ENCODE data around the gene PARP3. TPM values are rescaled to one million over a fixed set of nuclear protein-coding genes. Genes with fewer than 3 reads are reported as not detected.

PARP3 gene
- total and polyA plus RNA-seq, 9 of the 15 experiments (the other 6 are each of a cell fraction or from before 2014, with no cell fraction given), result 0.46 to 6.6 (median 4.5) TPM

DNA sequence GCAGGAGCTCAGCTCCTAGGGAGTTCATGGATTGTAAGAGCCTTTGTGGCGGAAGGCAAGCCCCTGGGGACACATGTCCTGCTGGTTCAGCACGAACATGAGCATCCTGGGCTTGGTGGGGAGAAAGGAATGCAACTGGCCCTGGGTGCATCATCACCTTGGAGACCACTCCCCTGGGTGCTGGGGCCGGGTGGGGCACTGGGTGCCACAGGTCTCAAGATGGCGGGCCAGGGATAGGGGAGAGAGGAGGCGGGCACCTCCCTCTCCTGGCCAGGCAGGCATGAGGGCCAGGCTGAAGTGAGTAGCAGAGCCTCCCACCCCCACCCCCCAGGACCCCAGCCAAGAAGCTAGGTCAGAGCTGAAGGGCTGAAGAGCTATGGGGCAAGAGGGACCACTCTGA, 24.3 kb downstream of the PARP3 start:
- Histone ChIP-seq H3K9me3 (replicated peaks; ENCODE audit: control insufficient read depth, insufficient read depth, low read depth, low read length) (no peaks in the 10 kb centered on the region), H3K4me2 (ENCODE audit: insufficient read depth, low read length) (no peak overlapping the region), H3K4me1 (replicated peaks in 1 of 2; ENCODE audit: control insufficient read depth in 2 of 2, insufficient read depth in 2 of 2, low read length in 2 of 2) (peaks cover 2 to 53% of the 10 kb centered on the region in 2 experiments; a peak in 4 of 5 replicates), H3K79me2 (ENCODE audit: control insufficient read depth, insufficient read depth, low read length) (peaks cover 9% of the 10 kb centered on the region; the same call in 2 of the 3 replicates), H2AFZ (ENCODE audit: low read depth, low read length) (no peak overlapping the region), H3K36me3 (ENCODE audit: control insufficient read depth, insufficient read depth, low read length) (peaks cover 31% of the 10 kb centered on the region; the same call in 1 of the 3 replicates), H3K27ac (ENCODE audit: extremely low read depth, low read depth, low read length) (no peak overlapping the region), H4K20me1 (replicated peaks; ENCODE audit: control insufficient read depth, insufficient read depth, low read length) (0 out of 2 replicates have a peak, but pooled peaks cover 10% of the 10 kb centered on the region), H3K9me1 (ENCODE audit: control insufficient read depth, insufficient read depth, low read length) (peaks cover 3% of the 10 kb centered on the region), H3K9ac (ENCODE audit: insufficient read depth in 1 of 2, low read depth in 2 of 2, low read length in 2 of 2) (peak overlapping the region in 1 of 2 experiments; percentile 90; a peak in 1 of 4 replicates), H3K4me3 (no peak overlapping the region), H3K27me3 (ENCODE audit: control insufficient read depth in 2 of 2, insufficient read depth in 2 of 2, low read length in 2 of 2) (peaks cover 0 to 17% of the 10 kb centered on the region in 2 experiments; a peak in 2 of 5 replicates)
- in situ Hi-C loops (cut with MboI), result no loop called here
- FAIRE-seq, result no peak
- ATAC-seq, result no peak
- 79% methylated on average over 2 of the region's 5 CpGs for WGBS (ENCODE audit: insufficient coverage, low coverage, missing lambda C conversion rate)
- no peak for TF ChIP-seq KDM4B (IDR thresholded peaks at IDR 0.05; ENCODE audit: borderline replicate concordance in 2 of 2, low read depth in 1 of 2)
- TF ChIP-seq, protein P1, sequence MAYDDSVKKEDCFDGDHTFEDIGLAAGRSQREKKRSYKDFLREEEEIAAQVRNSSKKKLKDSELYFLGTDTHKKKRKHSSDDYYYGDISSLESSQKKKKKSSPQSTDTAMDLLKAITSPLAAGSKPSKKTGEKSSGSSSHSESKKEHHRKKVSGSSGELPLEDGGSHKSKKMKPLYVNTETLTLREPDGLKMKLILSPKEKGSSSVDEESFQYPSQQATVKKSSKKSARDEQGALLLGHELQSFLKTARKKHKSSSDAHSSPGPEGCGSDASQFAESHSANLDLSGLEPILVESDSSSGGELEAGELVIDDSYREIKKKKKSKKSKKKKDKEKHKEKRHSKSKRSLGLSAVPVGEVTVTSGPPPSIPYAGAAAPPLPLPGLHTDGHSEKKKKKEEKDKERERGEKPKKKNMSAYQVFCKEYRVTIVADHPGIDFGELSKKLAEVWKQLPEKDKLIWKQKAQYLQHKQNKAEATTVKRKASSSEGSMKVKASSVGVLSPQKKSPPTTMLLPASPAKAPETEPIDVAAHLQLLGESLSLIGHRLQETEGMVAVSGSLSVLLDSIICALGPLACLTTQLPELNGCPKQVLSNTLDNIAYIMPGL (CRISPR knock-in tag; IDR thresholded peaks at IDR 0.05), result no peak
- ChIA-PET CTCF (ENCODE audit: low intra/inter-chr PET ratio) (no interaction called here), POLR2A (interaction anchor here (0.6 kb wide), 2 partner anchors 103 to 490 kb away, joined by 3 read pairs; no protein-coding TSS in a partner anchor)
- intact Hi-C loops (cut with micrococcal nuclease), result no loop called here
- BruUV-seq (replicated peaks), result no TSS peak
- no peak for DNase-seq (ENCODE audit: extremely low read depth in 1 of 4, low spot score in 3 of 4)
